ENCODE measurements around the gene KANSL1. TPM values are rescaled to one million over a fixed set of nuclear protein-coding genes. Genes with fewer than 3 reads are reported as not detected.

The KANSL1 gene
- polyA plus RNA-seq, 3 donors, result 3.1 to 31.9 (median 4.6) TPM

GRCh38 chr17:45991341-45991740 lies 201.9 kb downstream of the KANSL1 start:
- no peak overlapping the region for H3K27ac Mint-ChIP-seq
- Histone ChIP-seq H4K20me1 (ENCODE audit: insufficient read depth, low read length) (no peaks in the 10 kb centered on the region), H3K36me3 (replicated peaks in 1 of 2; ENCODE audit: control insufficient read depth in 1 of 2, insufficient read depth in 2 of 2, low read length in 2 of 2) (no peaks in the 10 kb centered on the region), H3K27ac (ENCODE audit: low read depth in 1 of 2, low read length in 2 of 2) (no peak overlapping the region), H3K4me3 (replicated peaks in 1 of 3; ENCODE audit: low read depth in 2 of 3, low read length in 3 of 3) (no peak overlapping the region), H3K4me2 (replicated peaks; ENCODE audit: extremely low read depth, low read length, poor library complexity, severe bottlenecking) (no peak overlapping the region), H3K79me2 (ENCODE audit: insufficient read depth, low read length) (no peaks in the 10 kb centered on the region), H2AFZ (ENCODE audit: insufficient read depth, low read depth, low read length, poor library complexity, severe bottlenecking) (no peak overlapping the region), H3K9ac (ENCODE audit: insufficient read depth, low read length, poor library complexity, severe bottlenecking) (no peak overlapping the region), H3K9me3 (replicated peaks in 1 of 2; ENCODE audit: control insufficient read depth in 1 of 2, insufficient read depth in 1 of 2, low read length in 2 of 2) (no peaks in the 10 kb centered on the region), H3K27me3 (ENCODE audit: control insufficient read depth in 2 of 2, insufficient read depth in 2 of 2, low read length in 2 of 2) (no peaks in the 10 kb centered on the region), H3K4me1 (ENCODE audit: control insufficient read depth in 1 of 2, insufficient read depth in 2 of 2, low read length in 2 of 2) (no peaks in the 10 kb centered on the region)
- no peak for DNase-seq
- intact Hi-C loops (cut with micrococcal nuclease), result no loop called here
- WGBS (ENCODE audit: insufficient coverage), result 97% methylated on average over 6 of the region's 10 CpGs
- no peaks in the 10 kb centered on the region for H3K9me3 Mint-ChIP-seq
- peaks cover 0 to 5% (median 2%) of the 10 kb centered on the region in 3 donors for H3K27me3 Mint-ChIP-seq (ENCODE audit: low read depth in 3 of 3)
- no peaks in the 10 kb centered on the region for H3K36me3 Mint-ChIP-seq
- H3K4me3 Mint-ChIP-seq, result no peak overlapping the region
- TF ChIP-seq CTCF (IDR thresholded peaks at IDR 0.05), result no peak
- H3K4me1 Mint-ChIP-seq, result no peaks in the 10 kb centered on the region

DNA sequence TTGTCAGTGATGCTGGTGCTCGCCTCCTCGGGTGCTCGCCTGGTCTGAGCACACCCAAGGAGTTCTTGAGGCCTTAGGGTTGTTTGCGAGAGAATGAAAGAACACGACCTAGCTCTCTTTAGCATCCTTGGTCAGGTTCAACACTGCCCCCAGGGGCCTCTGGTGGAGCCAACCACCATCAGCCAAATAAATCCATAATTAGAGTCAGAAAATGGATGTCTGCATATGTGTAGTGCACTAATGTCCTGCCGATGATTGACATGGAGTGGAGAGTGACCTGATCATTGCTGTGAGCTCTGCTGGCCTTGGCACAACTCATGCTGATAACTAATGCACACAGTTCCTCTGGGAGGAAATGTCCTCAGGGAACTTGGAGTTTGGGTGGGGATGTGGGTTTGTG lies 202.3 kb downstream of the KANSL1 start:
- no peak for TF ChIP-seq CTCF (IDR thresholded peaks at IDR 0.05)
- H3K27ac Mint-ChIP-seq, result no peak overlapping the region
- Histone ChIP-seq H3K4me3 (replicated peaks in 1 of 3; ENCODE audit: low read depth in 2 of 3, low read length in 3 of 3) (no peak overlapping the region), H3K4me1 (ENCODE audit: control insufficient read depth in 1 of 2, insufficient read depth in 2 of 2, low read length in 2 of 2) (no peaks in the 10 kb centered on the region), H3K9me3 (replicated peaks in 1 of 2; ENCODE audit: control insufficient read depth in 1 of 2, insufficient read depth in 1 of 2, low read length in 2 of 2) (no peaks in the 10 kb centered on the region), H3K27ac (ENCODE audit: low read depth in 1 of 2, low read length in 2 of 2) (no peak overlapping the region), H3K36me3 (replicated peaks in 1 of 2; ENCODE audit: control insufficient read depth in 1 of 2, insufficient read depth in 2 of 2, low read length in 2 of 2) (no peaks in the 10 kb centered on the region), H3K9ac (ENCODE audit: insufficient read depth, low read length, poor library complexity, severe bottlenecking) (no peak overlapping the region), H2AFZ (ENCODE audit: insufficient read depth, low read depth, low read length, poor library complexity, severe bottlenecking) (no peak overlapping the region), H3K4me2 (replicated peaks; ENCODE audit: extremely low read depth, low read length, poor library complexity, severe bottlenecking) (no peak overlapping the region), H3K27me3 (ENCODE audit: control insufficient read depth in 2 of 2, insufficient read depth in 2 of 2, low read length in 2 of 2) (no peaks in the 10 kb centered on the region), H3K79me2 (ENCODE audit: insufficient read depth, low read length) (no peaks in the 10 kb centered on the region), H4K20me1 (ENCODE audit: insufficient read depth, low read length) (no peaks in the 10 kb centered on the region)
- H3K9me3 Mint-ChIP-seq, result no peaks in the 10 kb centered on the region
- peaks cover 0 to 5% (median 2%) of the 10 kb centered on the region in 3 donors for H3K27me3 Mint-ChIP-seq (ENCODE audit: low read depth in 3 of 3)
- DNase-seq, result no peak
- no peaks in the 10 kb centered on the region for H3K4me1 Mint-ChIP-seq
- 93% methylated on average over 5 of the region's 6 CpGs for WGBS (ENCODE audit: insufficient coverage)
- intact Hi-C loops (cut with micrococcal nuclease), result no loop called here
- H3K4me3 Mint-ChIP-seq, result no peak overlapping the region
- no peaks in the 10 kb centered on the region for H3K36me3 Mint-ChIP-seq

All from CD14-positive monocyte (primary cell).